ENCODE results near the gene GALNT2.

GALNT2 gene

GRCh38 chr1:230076121-230076520 is 9.1 kb downstream of the GALNT2 start:
- TF ChIP-seq TAF1 (IDR thresholded peaks at IDR 0.05; ENCODE audit: borderline replicate concordance, insufficient read depth, low read length) (no peak), POLR2AphosphoS5 (IDR thresholded peaks at IDR 0.05; ENCODE audit: low read depth, low read length) (no peak), FOXP2 (optimal IDR thresholded peaks at IDR 0.05; ENCODE audit: borderline replicate concordance, extremely low read depth, extremely low read length, insufficient read depth) (no peak), REST (IDR thresholded peaks at IDR 0.05; ENCODE audit: insufficient read depth in 1 of 2, low read depth in 2 of 2, low read length in 2 of 2) (no peak), SIN3A (IDR thresholded peaks at IDR 0.05; ENCODE audit: borderline replicate concordance, insufficient read depth, low read length) (no peak)

- TF ChIP-seq REST (IDR thresholded peaks at IDR 0.05; ENCODE audit: insufficient read depth in 1 of 2, low read depth in 2 of 2, low read length in 2 of 2), result no peak
- no peak for TF ChIP-seq FOXP2 (optimal IDR thresholded peaks at IDR 0.05; ENCODE audit: borderline replicate concordance, extremely low read depth, extremely low read length, insufficient read depth)
- TF ChIP-seq SIN3A (IDR thresholded peaks at IDR 0.05; ENCODE audit: borderline replicate concordance, insufficient read depth, low read length), result no peak
- no peak for TF ChIP-seq POLR2AphosphoS5 (IDR thresholded peaks at IDR 0.05; ENCODE audit: low read depth, low read length)
- TF ChIP-seq TAF1 (IDR thresholded peaks at IDR 0.05; ENCODE audit: borderline replicate concordance, insufficient read depth, low read length), result no peak
These were observed 10.0 kb downstream of the GALNT2 start for GRCh38 chr1:230077011-230077410.

- TF ChIP-seq REST (IDR thresholded peaks at IDR 0.05; ENCODE audit: insufficient read depth in 1 of 2, low read depth in 2 of 2, low read length in 2 of 2) (no peak), POLR2AphosphoS5 (IDR thresholded peaks at IDR 0.05; ENCODE audit: low read depth, low read length) (no peak)
These were observed 10.6 kb downstream of the GALNT2 start for GRCh38 chr1:230077436-230078213.

- TF ChIP-seq REST (IDR thresholded peaks at IDR 0.05; ENCODE audit: insufficient read depth in 1 of 2, low read depth in 2 of 2, low read length in 2 of 2) (no peak), SIN3A (IDR thresholded peaks at IDR 0.05; ENCODE audit: borderline replicate concordance, insufficient read depth, low read length) (no peak), TAF1 (IDR thresholded peaks at IDR 0.05; ENCODE audit: borderline replicate concordance, insufficient read depth, low read length) (no peak), FOXP2 (optimal IDR thresholded peaks at IDR 0.05; ENCODE audit: borderline replicate concordance, extremely low read depth, extremely low read length, insufficient read depth) (no peak), POLR2AphosphoS5 (IDR thresholded peaks at IDR 0.05; ENCODE audit: low read depth, low read length) (no peak)
These were observed 12.4 kb downstream of the GALNT2 start for GRCh38 chr1:230079199-230080024.
